ENCODE data around the gene NELFB. TPM values are rescaled to one million over a fixed set of nuclear protein-coding genes. Genes with fewer than 3 reads are reported as not detected.

NELFB gene
- total and polyA plus RNA-seq, 2 of the 4 experiments (the other 2 are of a cell fraction) = 36.9 to 66.0 TPM

DNA sequence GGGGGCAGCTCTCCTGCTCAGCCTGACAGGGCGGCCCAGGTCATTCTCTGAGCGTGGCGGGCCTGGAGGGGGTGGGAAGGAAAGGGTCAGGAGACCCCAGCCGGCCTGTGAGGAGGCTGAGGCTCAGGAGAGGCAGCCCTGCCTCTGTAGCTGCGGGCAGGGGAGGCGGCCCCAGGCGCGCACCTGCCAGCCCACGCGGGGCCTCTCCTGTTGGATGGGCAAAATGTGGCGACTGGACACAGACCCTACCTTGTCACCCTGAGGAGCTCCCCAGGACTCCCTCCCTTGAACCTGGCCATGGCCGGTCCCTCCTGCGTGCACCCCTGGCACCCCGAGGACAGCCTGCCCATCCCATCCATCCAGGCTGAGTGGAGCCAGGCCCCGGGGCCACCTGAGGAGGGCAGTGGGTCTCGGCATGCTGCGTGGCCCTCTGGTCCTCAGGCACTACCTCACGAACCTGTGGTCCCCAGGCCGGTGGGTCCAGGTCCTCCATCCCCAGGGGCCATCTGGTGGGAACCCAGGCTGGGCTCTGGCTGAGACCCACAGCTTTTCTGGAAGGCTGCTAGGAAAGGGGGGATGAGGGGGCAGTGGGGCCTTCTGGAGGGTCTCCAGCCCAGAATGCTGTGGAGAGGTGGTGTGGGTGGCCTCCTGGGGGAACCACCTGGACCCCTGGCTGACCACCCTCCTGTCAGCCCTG, 62.0 kb downstream of the NELFB start:
- H3K4ac ChIP-seq (ENCODE audit: low read depth, low read length) = no peak overlapping the region
- ATAC-seq (ENCODE audit: low read depth) (no peak), DNase-seq (no peak)
- intact Hi-C loops (cut with micrococcal nuclease) = no loop called here
- H4K5ac ChIP-seq (ENCODE audit: low read depth, low read length) = no peak overlapping the region
- H3K9me1 ChIP-seq (ENCODE audit: insufficient read depth, low read length) = no peaks in the 10 kb centered on the region
- H2AFZ ChIP-seq (replicated peaks; ENCODE audit: low read length, poor library complexity) = peak overlapping the region; percentile 41
- no peaks in the 10 kb centered on the region; the same call in 1 of the 2 replicates for H3K27me3 ChIP-seq (ENCODE audit: control insufficient read depth, insufficient read depth, low read length)
- dilution Hi-C loops (cut with HindIII; ENCODE audit: low sequenced_read_pairs, unreplicated experiment) = no loop called here
- H3K23ac ChIP-seq (ENCODE audit: low read depth, low read length) = no peak overlapping the region
- H2BK20ac ChIP-seq (ENCODE audit: low read depth, low read length) = no peak overlapping the region
- POLR2A ChIA-PET (ENCODE audit: unreplicated experiment) = interaction anchor here (0.6 kb wide), 1 partner anchor 1122 kb away, joined by 9 read pairs; no protein-coding TSS in a partner anchor
- no peaks in the 10 kb centered on the region for H4K20me1 ChIP-seq (ENCODE audit: insufficient read depth, low read length)
- H3K4me3 ChIP-seq (ENCODE audit: insufficient read depth, low read depth, low read length) = no peak overlapping the region
- H3K79me1 ChIP-seq (ENCODE audit: low read depth in 1 of 2, low read length in 2 of 2) = no peaks in the 10 kb centered on the region
- H2BK15ac ChIP-seq (ENCODE audit: low read depth, low read length) = no peak overlapping the region
- BruUV-seq (replicated peaks) = no TSS peak
- H4K8ac ChIP-seq (ENCODE audit: low read depth in 2 of 2, low read length in 2 of 2) = no peak overlapping the region
- H3K18ac ChIP-seq (ENCODE audit: low read depth, low read length) = no peak overlapping the region
- 100% methylated on average over 1 of the region's 19 CpGs; no CpG with 5 or more reads in 1 of the 2 experiments for WGBS, 2 experiments (ENCODE audit: extremely low coverage in 2 of 2, insufficient read length in 1 of 2)
- H2BK5ac ChIP-seq (ENCODE audit: low read depth, low read length, poor library complexity, severe bottlenecking) = no peak overlapping the region
- no peak overlapping the region for H3K4me2 ChIP-seq (ENCODE audit: low read depth, low read length)
- TF ChIP-seq MAZ (IDR thresholded peaks at IDR 0.05; ENCODE audit: borderline replicate concordance, low read depth, low read length) = no peak
- no peak for TF ChIP-seq CHD1 (IDR thresholded peaks at IDR 0.05; ENCODE audit: low read depth, low read length)
- no peak for TF ChIP-seq MAFK (IDR thresholded peaks at IDR 0.05; ENCODE audit: low read depth, low read length)
- TF ChIP-seq POLR2A (IDR thresholded peaks at IDR 0.05; ENCODE audit: low read depth, low read length) = no peak
- TF ChIP-seq FOS (IDR thresholded peaks at IDR 0.05; ENCODE audit: low read depth, low read length) = no peak
- no peak for TF ChIP-seq SMC3 (IDR thresholded peaks at IDR 0.05; ENCODE audit: low read depth, low read length)
- no peak for TF ChIP-seq RFX5 (IDR thresholded peaks at IDR 0.05; ENCODE audit: low read depth, low read length)
- TF ChIP-seq CEBPB (IDR thresholded peaks at IDR 0.05; ENCODE audit: low read depth, low read length) = no peak
- no peak for TF ChIP-seq NFE2L2 (IDR thresholded peaks at IDR 0.05; ENCODE audit: low read depth, low read length)
- TF ChIP-seq, protein P1, sequence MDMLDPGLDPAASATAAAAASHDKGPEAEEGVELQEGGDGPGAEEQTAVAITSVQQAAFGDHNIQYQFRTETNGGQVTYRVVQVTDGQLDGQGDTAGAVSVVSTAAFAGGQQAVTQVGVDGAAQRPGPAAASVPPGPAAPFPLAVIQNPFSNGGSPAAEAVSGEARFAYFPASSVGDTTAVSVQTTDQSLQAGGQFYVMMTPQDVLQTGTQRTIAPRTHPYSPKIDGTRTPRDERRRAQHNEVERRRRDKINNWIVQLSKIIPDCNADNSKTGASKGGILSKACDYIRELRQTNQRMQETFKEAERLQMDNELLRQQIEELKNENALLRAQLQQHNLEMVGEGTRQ (IDR thresholded peaks at IDR 0.05; ENCODE audit: low read depth, low read length) = no peak
- no peak for TF ChIP-seq RCOR1 (IDR thresholded peaks at IDR 0.05; ENCODE audit: insufficient replicate concordance, low read length)
- TF ChIP-seq, protein P2, sequence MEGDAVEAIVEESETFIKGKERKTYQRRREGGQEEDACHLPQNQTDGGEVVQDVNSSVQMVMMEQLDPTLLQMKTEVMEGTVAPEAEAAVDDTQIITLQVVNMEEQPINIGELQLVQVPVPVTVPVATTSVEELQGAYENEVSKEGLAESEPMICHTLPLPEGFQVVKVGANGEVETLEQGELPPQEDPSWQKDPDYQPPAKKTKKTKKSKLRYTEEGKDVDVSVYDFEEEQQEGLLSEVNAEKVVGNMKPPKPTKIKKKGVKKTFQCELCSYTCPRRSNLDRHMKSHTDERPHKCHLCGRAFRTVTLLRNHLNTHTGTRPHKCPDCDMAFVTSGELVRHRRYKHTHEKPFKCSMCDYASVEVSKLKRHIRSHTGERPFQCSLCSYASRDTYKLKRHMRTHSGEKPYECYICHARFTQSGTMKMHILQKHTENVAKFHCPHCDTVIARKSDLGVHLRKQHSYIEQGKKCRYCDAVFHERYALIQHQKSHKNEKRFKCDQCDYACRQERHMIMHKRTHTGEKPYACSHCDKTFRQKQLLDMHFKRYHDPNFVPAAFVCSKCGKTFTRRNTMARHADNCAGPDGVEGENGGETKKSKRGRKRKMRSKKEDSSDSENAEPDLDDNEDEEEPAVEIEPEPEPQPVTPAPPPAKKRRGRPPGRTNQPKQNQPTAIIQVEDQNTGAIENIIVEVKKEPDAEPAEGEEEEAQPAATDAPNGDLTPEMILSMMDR (conservative IDR thresholded peaks at IDR 0.05; ENCODE audit: low read depth, low read length) = no peak
- TF ChIP-seq RAD21 (IDR thresholded peaks at IDR 0.05; ENCODE audit: low read length) = no peak
- no peak for TF ChIP-seq BHLHE40 (IDR thresholded peaks at IDR 0.05; ENCODE audit: low read depth, low read length)
- TF ChIP-seq, protein P3, sequence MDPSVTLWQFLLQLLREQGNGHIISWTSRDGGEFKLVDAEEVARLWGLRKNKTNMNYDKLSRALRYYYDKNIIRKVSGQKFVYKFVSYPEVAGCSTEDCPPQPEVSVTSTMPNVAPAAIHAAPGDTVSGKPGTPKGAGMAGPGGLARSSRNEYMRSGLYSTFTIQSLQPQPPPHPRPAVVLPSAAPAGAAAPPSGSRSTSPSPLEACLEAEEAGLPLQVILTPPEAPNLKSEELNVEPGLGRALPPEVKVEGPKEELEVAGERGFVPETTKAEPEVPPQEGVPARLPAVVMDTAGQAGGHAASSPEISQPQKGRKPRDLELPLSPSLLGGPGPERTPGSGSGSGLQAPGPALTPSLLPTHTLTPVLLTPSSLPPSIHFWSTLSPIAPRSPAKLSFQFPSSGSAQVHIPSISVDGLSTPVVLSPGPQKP (IDR thresholded peaks at IDR 0.05; ENCODE audit: borderline replicate concordance, low read depth, low read length) = no peak
- TF ChIP-seq MXI1 (IDR thresholded peaks at IDR 0.05; ENCODE audit: borderline replicate concordance, low read depth, low read length) = no peak
- H3K56ac ChIP-seq (ENCODE audit: extremely low read depth, insufficient read depth, low read length) = no peak overlapping the region
- CTCF ChIA-PET = no interaction called here
- peak overlapping the region; percentile 72 for H2AK9ac ChIP-seq (replicated peaks; ENCODE audit: low read depth, low read length, poor library complexity)
- no peaks in the 10 kb centered on the region for H3K36me3 ChIP-seq (ENCODE audit: control insufficient read depth, insufficient read depth, low read length)
- no peak overlapping the region for H3K14ac ChIP-seq (replicated peaks; ENCODE audit: low read depth, low read length)
- H3K9me3 ChIP-seq (ENCODE audit: control insufficient read depth, insufficient read depth, low read length) = no peaks in the 10 kb centered on the region
- no peak overlapping the region for H3K27ac ChIP-seq (ENCODE audit: insufficient read depth, low read length)
- 0 out of 2 replicates have a peak, but pooled peaks cover 2% of the 10 kb centered on the region for H3K4me1 ChIP-seq (ENCODE audit: control insufficient read depth, insufficient read depth, low read length)
- in situ Hi-C loops (cut with MboI; ENCODE audit: low sequenced_read_pairs) = no loop called here
- H2AK5ac ChIP-seq (ENCODE audit: low read depth, low read length) = no peak overlapping the region
- H2BK120ac ChIP-seq (ENCODE audit: low read depth, low read length) = no peak overlapping the region
- H4K91ac ChIP-seq (ENCODE audit: insufficient read depth, low read depth, low read length) = no peak overlapping the region
- no peak overlapping the region for H3K9ac ChIP-seq (ENCODE audit: low read depth, low read length)

All from IMR-90 (cell line).